Activated CD4-positive, alpha-beta T cell treated with anti-CD3 and anti-CD28 coated beads for 4 hours (primary cell): ENCODE measurements around the gene MYOC.
"Not testable (repeated sequence)": the region's sequence is repeated elsewhere in the genome, so short reads cannot be mapped to it uniquely, and the experiment has no call there.

Source experiments
- DNase-seq, 2 donors: peaks; one replicate each; pipeline ENCODE4 v3.0.0-alpha.2; 2020

MYOC gene

DNA sequence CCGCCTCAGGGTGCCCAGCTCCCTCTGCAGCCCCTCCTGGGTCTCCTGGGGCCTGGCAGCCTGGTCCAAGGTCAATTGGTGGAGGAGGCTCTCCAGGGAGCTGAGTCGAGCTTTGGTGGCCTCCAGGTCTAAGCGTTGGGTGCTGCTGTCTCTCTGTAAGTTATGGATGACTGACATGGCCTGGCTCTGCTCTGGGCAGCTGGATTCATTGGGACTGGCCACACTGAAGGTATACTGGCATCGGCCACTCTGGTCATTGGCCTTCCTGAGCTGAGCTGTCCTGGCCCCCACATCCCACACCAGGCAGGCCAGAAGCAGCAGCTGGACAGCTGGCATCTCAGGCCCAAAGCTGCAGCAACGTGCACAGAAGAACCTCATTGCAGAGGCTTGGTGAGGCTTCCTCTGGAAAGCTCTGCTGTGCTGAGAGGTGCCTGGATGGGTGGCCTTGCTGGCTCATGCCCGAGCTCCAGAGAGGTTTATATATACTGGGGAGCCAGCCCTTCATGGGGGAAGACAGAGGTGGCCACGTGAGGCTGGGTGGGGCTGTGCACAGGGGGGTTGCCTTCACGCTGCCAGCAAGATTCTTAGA, at the start of gene MYOC:
TSS of gene MYOC (minus strand) at position 455 of the 589 bp plus-strand sequence. CDS start at position 378, 77 bp downstream.
- no peak for DNase-seq

DNA sequence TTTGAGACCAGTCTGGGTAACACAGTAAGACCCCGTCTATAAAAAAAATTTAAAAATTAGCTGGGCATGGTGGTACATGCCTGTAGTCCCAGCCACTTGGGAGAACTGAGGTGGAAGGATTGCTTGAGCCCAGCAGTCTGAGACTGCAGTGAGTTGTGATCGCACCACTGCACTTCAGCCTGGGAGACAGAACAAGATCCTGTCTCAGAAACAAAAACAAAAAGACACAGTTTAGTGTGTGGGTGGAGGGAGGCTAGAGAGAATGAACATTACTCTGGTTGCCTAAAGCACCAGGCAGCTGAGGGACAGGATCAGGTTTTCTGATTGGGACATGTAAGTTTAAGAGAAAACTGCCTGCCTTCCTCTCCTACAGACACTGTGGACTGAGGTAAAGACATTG, 47.0 kb upstream of the MYOC start:
- DNase-seq = no peak

- not testable (repeated sequence) for DNase-seq
Observed at GRCh38 chr1:171695772-171696171, 43.3 kb upstream of the MYOC start.

DNA sequence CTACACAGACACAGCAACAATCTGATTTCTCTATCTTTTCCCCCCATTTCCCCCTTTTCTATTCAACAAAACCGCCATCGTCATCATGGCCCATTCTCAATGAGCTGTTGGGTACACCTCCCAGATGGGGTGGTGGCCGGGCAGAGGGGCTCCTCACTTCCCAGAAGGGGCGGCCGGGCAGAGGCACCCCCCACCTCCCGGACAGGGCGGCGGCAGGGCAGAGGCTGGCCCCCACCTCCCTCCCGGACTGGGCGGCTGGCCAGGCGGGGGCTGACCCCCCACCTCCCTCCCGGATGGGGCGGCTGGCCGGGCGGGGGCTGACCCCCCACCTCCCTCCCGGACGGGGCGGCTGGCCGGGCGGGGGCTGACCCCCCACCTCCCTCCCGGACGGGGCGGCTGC, 41.1 kb upstream of the MYOC start:
- DNase-seq = not testable (repeated sequence)

GRCh38 chr1:171683870-171684269, 31.4 kb upstream of the MYOC start:
- DNase-seq = no peak

- DNase-seq = no peak
Observed at GRCh38 chr1:171680339-171680738, 27.9 kb upstream of the MYOC start.

- no peak for DNase-seq
Observed at GRCh38 chr1:171676823-171677222, 24.3 kb upstream of the MYOC start.

GRCh38 chr1:171674431-171675405, 22.2 kb upstream of the MYOC start:
- no peak for DNase-seq

- DNase-seq = no peak
Observed at GRCh38 chr1:171670739-171671138, 18.3 kb upstream of the MYOC start.

GRCh38 chr1:171668372-171668771, 15.9 kb upstream of the MYOC start:
- DNase-seq = no peak

DNA sequence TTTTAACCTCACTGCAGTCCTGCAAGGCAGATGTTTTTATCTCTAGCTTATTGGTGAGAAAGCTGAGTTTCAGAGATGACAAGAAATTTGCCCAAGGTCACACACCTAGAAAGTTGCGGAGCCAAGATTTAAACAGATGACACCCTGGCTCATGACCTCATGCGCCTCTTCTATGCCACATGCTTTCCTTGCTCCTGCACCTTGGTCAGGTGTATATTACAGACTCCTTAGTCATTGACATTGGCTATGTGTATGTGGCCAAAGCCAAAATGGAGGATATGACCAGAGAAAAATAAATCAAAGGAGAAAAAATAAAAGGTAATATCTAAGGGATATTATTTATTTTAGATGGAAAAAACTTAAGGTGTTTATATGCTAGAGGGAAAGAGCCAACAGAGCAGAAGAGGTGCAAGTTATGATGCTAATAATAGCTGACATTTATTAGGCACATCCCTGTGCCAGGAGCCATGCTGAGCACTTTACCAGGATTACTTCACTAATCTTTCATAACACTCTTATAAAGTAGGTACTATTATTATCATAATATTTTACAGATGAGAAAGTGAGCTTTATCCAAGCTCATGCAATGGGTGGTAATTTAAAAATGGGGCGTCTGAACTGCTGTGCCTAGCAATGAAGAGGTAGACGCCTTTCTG, 13.8 kb upstream of the MYOC start:
- DNase-seq = no peak

- no peak for DNase-seq
Observed at GRCh38 chr1:171664976-171665375, 12.5 kb upstream of the MYOC start.

DNA sequence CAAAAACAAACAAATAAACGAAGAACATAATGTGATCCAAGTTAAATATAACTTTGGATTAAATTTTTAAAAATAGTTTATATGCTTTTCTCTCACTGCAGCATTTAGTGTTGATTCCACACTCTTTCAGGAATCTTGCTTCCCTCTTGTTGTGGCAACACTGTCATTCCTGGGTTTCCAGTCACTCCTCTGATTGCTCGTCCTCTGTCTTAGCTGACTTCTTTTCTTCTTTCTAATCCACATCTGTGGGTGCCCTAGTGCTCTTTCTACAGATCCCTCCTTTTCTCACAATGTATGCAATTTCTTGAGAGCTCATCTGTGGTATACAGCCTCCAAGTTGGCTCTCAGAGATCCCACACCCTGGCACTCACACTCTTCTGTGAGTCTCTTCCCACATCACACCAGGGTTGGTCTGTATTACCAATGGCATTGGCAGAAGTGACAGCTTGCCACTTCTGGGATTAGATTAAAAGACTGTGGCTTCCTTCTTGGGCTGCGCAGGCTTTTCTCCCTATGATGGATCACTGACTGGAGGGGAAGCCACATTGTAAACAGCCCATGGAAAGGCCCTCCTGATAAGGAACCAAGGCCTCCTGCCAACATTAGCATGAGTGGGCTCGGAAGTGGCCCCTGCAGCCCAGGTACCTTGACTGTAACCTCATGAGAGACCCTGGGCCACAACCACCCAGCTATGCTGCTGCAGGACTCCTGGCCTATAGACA, 11.5 kb upstream of the MYOC start:
- no peak for DNase-seq

DNA sequence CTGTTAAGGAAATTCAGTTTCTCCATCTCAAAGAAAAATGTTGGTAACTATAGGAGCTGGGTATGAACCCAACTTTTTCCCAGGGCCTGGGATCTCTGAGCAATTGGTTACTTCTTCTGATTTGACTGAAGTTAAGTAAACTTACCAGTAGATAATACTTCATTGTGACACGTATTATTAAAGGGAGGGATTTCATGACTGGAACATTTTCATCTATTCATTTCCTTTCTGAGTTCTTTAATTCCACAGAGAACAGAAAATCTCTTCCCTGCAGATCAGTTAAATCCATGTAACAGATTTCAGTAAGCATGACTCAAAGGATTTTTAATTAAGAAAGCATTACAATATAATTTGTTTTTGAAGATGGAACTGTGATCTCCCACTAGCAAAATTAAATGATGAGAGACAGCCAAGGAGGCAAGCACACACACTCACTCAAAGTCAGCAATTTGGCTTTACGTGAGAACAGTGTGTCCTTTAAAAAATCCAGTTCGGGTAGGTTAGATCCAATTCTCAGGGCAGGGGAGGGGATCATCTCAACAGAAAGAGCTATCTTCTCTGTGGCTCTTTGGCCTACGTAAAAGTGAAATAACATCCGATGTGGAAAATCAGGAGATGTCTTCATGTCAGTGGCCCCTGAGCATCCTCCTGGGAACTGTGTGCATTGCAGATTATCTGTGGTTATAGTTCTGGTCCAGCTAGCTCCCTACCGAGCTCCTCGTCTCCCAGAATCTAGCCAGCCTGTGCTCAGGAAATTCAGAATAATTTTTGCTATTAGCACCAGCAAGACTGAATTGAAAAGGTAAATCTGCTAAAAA, 10.8 kb upstream of the MYOC start:
- DNase-seq = no peak

GRCh38 chr1:171661076-171661650, 8.7 kb upstream of the MYOC start:
- DNase-seq = no peak

DNA sequence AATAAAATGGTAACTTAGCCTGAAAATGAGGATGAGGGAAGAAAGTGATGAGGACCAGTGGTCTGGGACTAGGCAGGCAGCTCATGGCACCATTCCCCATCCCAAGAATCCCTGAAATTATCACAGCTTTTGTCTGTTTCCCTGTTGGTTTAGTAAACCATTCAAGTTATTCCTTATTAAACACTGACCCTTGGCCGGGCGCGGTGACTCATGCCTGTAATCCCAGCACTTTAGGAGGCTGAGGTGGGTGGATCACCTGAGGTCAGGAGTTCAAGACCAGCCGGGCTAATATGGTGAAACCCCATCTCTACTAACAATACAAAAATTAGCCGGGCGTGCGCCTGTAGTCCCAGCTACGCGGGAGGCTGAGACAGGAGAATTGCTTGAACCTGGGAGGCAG, 3.7 kb upstream of the MYOC start:
- DNase-seq = not testable (repeated sequence)

DNA sequence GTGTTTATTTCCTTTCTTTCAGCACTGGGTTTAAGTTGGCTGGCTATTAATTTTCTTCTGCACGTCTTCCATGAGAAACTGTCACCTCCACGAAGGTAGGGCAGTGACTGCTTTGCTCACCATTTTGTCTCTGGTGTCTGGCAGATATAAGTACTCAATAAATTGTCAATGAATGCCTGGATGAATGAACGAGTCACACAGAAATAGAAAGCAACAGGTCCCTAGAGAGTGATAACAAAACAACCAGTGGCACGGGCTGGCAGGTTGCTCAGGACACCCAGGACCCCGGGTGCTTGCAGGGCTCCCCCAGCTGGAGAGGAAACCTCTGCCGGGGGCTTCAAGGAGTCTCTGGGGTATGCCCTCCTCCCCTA, 3.2 kb upstream of the MYOC start:
- no peak for DNase-seq

- DNase-seq = peak; percentile 61 to 66
Observed at GRCh38 chr1:171654942-171655745, 2.7 kb upstream of the MYOC start.

- no peak for DNase-seq
Observed at GRCh38 chr1:171654201-171654941, 1.9 kb upstream of the MYOC start.

DNA sequence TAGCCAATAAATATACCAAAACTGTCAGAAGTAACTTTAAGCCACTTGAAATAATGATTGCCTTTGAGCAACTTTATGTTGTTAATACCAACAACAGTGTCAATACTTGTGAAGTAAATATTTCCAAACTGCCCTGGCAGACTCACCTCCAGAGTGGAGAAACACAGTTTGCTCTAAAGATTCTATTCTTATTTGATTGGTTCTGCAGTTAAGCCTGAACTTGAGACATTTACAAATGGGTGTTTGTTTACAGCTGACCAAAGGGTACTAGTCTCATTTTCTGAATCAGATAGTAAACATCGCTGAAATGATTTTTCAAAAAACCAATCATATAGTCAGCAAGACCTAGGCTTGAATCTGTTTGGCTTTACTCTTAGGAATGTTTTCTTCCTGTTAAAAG, 1.3 kb upstream of the MYOC start:
- DNase-seq = no peak
